NCI-H510A treated with DMSO at 0.1 percent for 48 hours (cell line): ENCODE results near the gene SNAPC4.
"Not testable (repeated sequence)": the region's sequence is repeated elsewhere in the genome, so short reads cannot be mapped to it uniquely, and the experiment has no call there.

ENCODE experiments used
- DNase-seq: peaks from one replicate; lab custom pipeline; 2025; lab: John Stamatoyannopoulos, UW

The SNAPC4 gene

DNA sequence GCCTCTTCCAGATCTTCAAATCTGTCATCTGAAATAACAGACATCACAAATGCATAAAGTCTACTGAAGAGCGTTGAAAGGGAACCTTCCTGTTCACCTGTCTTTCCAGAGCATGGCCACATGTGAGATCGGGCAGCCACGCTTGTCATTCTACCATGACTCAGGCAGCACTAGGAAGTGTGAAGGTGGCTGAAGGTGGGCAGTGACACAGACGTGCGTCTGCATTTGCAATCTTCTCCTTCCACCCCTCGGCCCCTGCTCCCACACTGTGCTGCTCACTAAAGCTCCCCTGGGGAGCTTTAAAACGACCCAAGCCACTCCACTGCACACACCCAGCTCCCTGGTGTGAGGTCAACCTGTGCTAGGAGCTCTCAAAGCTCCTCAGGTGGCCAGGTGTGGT, 7.9 kb upstream of the SNAPC4 start:
- no peak for DNase-seq

DNA sequence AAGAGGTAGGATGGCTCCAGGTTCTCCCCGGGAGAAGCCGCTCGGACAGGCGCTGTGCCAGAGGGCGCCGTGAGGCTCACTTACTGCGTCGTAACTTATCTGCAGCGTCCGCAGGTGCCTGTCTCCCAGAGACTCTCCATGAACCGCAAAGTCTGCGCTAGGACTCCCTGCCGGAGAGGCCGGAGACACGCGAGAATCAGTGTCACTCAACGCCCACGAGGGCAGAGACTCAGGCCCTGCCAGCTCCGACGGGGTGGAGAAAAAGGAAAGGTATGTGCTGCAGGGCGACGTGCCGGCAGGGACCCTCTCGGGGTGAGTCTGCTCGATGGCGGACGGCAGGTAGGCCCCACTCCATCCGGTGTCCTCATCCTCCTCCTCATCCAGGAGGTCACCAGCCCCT, 7.1 kb upstream of the SNAPC4 start:
- DNase-seq, result not testable (repeated sequence)

DNA sequence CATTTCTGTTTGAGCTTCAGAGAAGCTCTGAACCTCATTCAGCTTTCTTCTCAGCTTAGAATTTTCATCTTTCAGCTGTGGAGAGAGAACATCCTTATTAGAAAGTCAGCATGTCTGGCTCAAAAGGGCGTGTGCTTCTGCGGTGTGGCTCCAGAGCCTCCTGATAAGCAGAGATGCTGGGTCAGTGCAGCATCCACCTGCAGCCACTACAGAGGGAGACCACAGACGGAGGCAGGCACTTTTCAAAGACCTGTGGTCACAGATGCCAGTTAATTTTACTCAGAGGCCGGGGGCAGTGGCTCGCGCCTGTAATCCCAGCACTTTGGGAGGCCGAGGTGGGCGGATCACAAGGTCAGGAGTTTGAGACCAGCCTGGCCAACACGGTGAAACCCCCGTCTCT, 5.9 kb upstream of the SNAPC4 start:
- DNase-seq, result not testable (repeated sequence)

DNA sequence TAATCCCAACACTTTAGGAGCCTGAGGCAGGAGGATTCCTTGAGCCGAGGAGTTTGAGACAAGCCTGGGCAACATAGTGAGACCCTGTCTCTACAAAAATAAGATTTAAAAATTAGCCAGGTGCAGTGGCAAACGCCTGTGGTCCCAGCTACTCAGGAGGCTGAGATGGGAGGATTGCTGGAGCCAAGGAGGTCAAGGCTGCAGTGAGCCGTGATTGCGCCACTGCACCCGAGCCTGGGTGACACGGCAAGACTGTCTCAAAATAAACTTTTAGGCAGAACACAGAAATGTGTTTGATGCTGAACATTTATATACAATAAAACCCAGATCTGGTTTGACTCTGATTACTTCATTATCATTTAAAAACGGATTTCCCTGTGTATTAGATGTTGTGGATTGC, 5.5 kb upstream of the SNAPC4 start:
- DNase-seq, result no peak

DNA sequence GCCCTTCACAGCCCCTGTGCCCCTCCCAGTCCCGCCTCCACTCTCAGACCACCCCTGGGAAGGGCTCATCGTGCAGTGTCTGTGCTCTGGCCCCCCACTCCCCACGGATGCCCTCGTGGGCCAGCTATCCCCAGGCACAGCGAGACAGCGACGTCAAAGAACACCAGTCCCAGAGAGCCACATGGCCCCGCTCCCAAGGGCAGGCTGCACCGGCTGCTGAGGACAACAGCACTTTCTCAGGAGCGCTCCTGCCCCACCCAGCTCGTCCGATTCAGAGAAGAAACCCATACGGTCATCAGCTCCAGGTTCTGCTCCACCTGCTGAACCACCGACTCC, 4.8 kb upstream of the SNAPC4 start:
- no peak for DNase-seq

DNA sequence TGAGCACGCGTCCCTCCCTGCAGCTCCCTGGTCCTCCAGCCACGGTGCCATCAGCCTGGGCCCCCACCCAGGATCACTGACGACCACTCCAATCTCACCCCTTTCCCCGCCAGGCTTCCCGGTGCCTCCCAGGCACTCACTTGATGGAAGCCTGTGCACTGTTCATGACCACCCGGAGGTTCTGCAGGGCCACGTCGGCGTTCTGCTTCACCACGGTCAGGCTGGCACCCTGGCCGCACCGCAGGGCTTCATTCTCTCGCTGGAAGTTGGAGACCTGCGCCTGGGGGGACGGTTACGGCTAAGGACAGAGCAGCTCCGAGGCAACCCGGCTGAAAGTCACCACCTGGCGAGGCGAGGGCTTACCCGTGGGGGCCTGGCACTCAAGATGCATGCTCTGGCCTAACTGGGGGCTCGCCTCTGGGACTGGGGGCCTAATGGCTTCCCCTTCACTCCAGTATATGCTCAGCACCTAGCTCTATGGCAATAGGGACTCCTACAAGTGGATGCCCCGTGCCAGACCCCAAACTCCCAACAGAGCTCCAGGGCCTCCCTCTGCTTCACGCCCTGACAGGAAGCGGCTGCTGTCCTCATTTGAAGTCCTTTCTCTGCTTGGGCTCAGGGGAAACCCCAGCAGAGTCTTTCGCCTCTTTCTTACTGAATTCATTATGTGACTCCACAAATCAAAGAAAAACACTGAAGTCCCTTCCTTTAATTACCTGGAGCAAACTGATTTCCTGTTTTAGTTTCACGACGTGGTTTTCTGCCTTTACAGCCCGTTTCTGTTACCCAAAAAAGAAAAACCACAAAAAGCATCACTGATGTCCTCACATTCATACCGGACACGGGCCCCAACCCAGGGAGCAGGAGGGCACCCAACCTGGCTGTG, 4.2 kb upstream of the SNAPC4 start:
- DNase-seq, result no peak

DNA sequence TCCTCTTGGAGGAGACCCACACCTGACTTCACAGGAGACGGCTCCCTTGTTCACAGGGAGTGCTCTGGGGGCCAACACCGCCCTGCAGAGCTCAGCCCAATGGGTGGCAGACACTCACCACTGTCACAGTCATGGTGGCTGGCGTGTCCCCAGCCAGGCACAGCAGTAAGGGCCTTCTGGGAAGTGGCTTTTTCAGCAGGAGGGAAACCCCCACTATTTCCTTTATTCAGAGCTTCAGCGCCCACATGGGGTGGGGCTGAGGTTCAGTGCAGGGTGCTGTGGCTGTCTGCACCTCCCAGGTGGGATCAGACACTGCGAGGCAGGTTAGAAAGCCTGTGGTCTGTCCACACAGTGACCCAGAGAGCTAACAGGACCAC, 3.6 kb upstream of the SNAPC4 start:
- DNase-seq, result no peak

DNA sequence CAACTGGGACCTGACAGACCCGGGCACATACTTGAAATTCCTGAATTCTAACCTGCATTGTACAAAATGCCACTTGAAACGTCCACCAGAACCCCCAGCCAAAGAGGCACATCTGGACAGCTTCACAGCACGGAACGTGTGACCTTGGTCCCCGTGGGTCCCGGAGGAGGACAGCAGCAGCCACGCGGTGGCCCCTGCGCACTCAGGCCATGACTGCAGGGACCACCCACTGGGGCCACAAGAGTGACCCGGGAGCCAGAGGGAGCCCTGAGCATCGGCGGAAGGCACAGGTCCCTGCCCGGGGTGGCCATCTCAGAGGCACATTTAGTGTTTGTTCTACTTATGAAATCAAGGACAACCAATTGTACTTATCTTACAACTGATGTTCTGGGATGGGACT, 2.1 kb upstream of the SNAPC4 start:
- no peak for DNase-seq

DNA sequence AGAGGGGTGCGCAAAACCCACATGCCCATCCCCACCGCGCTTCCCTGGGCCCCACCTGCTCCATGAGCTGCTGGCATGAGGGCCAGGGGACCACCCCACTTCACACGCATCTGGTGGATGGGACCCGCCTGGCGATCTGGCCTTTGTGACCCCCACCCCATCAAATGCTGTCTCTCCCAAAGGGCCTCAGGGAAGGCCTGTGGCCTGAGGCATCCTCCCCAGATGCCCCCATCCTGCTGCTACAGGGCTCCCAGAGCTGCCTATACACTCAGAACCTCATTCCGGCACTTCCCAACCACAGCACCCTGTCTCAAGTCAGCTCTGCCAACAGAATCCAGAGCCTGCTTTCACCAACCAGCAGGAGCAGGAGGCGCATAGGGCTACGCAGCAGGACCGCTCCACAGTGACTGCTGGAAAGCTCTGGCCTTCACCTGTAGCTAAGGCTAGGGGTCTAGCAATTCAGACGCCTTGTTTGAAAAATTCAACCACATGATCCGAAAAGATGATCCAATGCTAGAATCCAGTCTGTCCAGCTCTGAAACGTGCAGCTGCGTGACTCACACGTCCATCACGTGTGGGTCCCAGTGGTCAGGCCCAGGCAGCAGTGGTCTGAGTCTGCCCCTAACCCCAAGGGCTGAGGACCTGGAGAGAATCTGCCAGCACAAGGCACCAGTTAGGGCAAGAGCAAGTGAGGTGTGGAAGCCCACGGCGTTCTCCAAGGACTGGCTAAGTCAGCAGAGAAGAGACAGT, 1.4 kb upstream of the SNAPC4 start:
- no peak for DNase-seq

DNA sequence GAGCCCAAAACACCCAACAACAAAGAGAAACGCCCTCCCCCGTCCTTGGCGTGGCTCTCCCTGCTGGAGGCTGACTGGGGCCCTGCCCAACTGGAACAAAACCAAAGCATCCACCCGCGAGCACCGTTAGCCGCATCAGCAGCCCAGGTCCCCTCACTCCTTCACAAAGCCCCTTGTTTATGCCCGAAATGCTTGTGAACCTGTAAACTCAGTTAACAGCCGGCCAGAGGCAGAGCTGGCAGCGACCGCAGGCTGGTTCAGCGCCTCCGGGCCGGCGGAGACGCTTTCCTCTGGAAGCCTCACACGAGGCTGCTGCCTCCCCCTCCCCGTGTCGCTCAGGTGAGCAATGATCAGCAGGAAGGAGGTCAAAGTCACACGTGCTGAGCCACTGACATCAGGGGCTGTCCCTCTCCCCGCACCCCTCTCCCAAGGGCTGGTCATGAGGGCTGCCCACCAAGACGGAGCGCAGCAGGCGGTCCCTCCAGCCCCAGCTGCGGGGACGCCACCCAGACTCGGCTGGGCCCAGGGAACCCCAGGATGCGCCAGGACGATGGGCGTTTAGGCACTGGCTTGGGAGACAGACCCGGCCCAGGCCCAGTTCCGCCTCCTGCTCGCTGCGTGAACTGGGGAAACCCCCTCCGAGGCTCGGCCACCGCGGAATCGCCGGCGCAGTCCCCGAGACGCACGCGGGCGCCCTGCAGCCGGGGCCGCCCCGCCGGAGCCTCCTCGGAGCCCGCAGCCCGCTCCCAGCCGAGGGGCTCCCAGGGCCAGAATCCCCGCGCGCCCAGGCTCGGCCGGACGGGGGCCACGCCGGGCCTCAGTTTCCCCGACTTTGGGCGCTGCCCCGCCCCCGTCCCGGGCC, 563 bp downstream of the SNAPC4 start:
- DNase-seq, result no peak

DNA sequence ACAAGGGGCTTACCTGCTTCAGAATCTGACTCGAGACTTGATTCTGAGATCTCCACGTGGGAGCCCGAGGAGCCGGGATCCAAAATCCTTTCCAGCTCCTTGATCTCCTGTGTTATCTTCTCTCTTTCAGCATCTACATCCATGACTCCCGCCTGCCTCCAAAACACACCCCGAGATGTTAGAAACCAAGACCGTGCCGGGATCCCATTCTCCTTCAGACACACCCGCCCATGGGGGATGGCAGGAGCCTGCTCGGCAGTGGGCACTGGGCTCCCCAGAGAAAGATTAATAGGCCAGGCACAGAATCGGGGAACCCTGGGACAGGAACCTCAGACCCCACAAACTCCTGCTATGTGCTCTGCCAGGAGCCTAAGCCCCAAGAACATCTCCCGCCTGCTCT, 1.7 kb downstream of the SNAPC4 start:
- no peak for DNase-seq

DNA sequence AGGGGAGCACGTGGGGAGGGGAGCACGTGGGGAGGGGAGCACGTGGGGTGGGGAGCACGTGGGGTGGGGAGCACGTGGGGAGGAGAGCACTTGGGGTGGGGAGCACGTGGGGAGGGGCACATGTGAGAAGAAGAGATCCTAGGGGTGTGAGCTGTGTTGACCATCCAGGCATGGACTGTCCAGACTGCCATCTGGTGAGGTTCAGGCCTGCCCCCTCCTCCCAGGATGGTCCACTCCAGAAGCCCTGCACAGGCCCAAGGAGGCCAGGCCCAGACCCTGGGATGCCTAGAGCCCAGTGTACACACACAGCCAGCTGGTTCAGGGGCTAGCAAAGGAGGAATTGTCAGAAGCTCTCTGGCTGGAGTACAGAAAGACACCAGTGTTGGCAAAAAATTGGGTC, 2.3 kb downstream of the SNAPC4 start:
- no peak for DNase-seq

DNA sequence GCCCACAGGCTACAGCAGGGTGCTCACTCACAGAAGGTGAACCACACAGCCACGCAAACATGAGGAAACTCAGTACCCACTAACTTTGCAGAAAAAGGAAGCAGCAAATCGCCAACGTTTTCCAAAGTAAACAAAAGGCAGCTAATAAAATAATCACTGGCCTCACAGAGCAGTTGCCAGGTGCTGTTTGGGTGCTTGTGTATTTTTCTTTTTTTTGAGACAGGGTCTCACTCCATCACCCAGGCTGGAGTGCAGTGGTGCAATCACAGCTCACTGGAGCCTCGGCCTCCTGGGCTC, 3.8 kb downstream of the SNAPC4 start:
- DNase-seq, result no peak

DNA sequence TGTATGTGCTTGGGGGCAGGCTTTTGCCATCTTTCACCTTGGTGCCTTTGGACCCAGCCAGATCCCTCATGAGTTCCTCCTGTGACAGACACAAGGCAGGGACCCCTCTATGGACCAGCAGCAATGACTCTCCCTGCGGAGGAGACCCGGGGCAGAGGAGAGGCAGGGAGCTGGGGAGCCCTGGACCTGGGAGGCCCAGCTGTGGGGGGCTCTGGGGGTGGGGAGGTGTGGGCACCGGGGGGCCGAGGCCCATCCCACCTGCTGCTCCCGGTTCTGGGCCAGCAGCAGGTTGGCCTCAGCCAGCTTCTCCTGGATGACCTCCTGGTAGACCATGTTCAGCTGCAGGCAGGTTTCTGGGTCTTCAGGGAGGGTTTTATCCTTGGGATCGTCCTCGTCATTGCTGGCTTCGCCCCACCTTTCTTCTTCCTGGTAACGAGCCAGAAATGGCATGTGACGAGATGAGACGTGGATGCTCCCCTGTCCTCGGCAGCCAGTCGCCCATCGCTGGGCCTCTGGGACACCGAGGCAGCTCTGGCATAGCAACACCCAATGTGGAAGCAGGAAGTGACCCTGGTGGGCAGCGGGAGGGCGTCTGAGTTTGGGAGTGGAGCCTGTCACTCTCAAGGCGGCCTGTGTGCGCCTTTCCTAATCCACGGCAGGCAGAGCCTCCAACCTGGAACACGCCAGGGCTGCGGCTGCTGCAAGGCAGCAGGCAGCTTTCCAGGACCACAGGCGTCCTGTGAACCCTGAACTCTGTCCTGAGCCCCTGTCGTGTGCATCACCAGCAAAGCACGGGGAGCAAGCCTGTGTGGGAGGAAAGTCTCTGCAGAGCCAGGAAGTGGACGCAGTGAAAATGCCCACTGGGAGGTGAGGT, 4.4 kb downstream of the SNAPC4 start:
- no peak for DNase-seq

DNA sequence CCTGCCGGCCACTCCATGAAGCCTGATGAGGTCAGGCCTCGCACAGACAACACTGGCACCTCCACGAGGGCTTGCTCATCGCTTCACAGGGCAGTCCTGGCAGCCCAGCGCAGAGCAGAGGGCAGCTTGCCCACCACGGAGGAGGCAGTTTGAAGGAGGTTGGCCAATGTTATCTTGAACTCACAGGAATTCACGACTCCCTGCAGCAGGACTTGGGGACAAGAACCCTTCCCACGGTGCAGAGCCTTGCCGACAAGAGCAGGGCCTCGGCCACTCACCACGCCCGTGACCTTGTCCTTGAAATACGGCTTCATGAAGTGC, 5.0 kb downstream of the SNAPC4 start:
- DNase-seq, result no peak

DNA sequence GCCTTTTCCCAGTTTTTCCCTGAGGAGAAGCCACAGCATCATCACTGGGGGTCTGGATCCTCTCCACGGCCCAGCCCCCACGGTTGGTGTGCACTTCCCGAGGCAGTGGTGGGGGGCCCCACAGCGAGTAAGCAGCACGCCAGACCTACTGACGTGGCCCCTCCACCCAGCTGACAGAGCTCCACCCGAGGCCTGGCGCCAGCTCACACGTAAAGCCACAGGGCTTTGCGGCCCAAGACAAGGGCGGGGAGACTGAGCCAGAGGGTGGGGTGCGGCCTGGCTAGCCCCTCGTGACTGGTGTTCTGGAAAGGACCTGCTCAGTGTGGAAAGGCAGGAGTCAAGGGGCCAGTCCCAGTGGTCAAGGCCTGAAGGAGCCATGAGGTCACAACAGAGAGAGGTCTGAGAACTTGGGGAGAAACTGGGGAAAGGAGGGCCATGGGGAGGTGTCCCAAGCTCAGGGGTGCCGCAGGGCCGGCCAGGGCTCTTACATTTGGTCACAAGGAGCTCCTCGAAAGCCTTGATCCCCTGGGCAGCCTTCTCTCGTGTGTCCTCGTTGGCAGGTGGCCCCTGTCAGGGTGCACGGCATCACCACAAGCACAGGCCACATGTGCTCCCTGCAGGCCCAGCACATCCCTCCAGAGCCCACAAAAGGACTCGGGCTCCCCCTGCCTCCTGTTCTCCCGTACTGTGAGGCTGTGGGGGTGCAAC, 5.5 kb downstream of the SNAPC4 start:
- DNase-seq, result no peak

DNA sequence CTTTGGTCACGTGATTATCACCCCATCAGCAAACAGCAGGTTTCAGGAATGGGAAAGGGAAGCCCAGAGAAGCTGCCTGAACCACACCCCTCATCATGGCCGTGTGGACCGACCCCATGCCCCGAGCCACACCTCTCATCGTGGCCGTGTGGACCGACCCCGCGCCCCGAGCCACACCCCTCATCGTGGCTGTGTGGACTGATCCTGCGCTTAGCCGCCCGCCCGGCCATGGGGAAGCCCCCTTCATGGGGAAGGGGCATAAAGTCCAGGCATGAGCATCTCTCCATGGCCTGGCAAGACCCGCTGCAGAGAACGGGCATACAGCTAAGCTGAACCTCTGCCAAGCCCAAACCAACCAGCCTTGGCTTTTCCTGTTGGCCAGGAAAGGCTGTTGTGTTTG, 6.4 kb downstream of the SNAPC4 start:
- DNase-seq, result no peak

DNA sequence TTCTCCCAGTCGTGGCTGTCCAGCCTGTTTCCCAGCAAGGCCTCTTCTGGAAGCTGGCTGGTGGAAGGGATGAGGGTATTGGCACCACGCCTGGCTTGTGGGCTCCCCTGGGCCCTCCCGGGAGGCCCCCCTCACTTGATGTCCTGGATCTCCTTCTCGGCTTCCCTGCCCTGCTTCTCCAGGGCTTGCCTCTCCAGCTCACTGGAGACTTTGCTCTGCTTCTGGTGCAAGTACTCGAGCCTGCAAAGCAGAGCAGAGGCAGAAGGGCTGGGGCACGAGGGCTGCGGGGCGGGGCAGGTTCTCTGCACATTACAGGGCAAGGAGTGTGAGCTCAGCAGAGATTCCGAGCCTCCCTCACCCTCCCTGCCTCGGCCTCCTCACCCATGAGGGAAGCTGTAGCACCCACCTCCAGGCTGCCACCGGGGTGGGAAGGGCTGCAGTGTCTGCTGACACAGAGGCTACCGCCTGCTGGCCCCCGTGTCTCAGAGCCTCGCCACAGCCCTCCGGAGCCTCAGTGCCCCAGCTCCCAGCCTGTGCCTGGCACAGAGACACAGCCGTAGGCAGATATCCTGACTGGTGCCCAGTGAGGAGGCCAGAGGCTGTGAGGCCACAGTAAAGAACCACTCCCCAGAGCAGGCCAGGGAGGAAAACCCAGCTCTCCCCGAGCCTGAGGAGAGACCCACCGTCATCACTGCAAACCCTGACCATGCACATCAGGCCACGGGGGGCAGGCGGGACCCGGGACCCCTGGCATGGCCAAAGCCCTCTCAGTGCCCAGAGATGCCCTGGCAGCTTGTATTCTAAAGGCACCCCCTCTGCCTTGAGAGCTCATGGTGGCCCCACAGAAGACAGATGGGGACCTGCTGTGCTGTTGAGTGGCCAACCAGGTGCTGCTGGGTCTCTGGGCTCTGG, 7.2 kb downstream of the SNAPC4 start:
- no peak for DNase-seq

DNA sequence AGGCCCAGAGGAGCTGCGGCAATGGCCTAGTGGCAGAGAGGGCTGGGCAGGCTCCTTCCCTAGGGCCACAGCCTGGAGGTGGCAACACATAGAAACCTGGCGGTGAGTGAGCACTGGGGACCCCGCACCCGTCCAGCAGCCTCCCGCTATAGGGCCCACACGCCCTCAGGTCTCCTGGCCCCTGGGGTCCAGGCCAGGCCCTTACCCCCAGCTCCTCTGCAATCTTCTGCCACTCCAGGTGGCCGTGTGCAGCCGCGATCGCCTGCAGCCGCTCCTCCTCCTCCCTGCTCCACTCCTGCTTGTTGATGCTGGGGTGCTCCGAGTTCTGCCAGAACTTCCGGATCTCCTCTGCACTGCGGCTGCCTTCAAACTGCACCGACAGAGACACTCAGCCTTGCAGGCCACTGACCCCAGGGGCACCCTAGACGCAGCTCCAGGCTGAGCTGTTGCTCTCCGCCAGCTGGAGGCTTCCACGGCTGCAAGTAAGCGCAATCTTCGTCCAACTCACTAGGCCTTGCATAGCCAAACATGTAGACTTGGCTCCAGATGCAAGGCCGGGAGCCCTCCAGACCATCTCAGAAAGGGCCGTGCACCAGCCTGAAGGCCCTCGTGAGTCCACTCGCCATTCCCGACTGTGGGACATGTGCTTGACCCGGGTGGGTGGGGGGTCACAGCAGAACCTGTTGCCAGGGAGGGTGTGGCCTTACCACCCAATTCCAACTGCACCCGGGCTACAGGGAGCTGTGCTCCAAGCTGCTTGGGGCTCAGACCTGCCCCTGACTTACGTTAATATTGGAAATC, 8.0 kb downstream of the SNAPC4 start:
- no peak for DNase-seq

DNA sequence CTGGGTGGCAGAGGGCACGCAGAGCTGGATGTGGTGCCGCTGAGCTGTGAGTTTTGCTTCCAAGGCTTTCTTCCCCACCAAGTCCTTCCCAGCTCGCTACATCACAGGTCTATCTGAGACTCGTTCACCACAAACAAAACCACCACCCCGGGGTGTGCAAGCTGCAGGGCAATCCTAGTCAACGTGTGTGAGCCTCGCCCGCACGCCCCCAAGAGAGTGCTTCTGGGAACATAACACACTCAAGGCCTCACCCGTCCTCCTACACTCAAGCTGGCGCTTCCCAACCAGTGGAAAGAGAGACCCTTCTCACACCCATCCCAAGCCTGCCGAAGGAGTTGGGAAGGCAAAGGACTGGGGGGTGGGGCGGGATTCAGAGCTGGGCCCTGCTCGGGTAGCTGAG, 10.6 kb downstream of the SNAPC4 start:
- DNase-seq, result no peak
